GM21360 (cell line): ENCODE results near the gene LHX1.

ENCODE experiments used
- ATAC-seq: cut with Tn5 transposase; IDR thresholded peaks from one replicate; pipeline ENCODE4 v1.9.1; 2021; ENCODE audit warnings: mild to moderate bottlenecking, moderate library complexity; ENCODE audit not compliant: unreplicated experiment

LHX1 gene

DNA sequence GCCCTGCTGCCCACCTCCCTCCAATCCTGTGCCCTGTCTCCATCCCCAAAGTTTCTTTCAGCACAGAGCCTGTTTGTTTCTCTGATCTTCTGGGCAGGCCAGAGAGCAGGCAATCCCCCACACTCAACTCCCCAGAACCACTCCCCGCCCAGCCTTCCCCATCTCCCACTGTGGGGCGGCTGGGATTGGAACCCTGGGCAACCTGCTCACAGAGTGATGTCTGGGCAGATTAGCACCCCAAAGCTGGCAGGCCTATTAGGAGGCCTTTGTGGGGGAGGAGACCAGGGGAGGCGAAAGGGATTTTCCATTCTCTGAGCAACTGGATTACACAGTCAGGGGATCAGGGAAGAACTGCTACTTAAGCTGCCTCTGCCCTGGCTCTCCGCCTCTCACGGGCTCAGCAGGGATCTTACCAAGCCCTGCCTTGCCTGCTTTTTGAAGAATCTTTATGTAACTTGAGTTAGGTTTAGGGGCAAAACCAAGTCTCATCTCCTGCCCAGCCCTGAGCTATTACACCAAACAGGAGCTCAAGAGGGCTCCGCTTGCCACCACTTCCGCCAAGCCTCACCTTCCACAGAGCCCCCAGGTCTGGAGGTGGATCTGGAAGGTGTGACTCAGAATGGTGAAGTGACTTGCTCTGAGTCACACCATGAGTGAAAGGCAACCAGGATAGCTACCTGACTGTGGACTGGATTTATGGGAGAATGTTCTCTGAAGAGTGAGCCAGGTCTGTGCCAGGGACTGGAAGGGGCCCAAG is 16.0 kb upstream of the LHX1 start:
- no peak for ATAC-seq

DNA sequence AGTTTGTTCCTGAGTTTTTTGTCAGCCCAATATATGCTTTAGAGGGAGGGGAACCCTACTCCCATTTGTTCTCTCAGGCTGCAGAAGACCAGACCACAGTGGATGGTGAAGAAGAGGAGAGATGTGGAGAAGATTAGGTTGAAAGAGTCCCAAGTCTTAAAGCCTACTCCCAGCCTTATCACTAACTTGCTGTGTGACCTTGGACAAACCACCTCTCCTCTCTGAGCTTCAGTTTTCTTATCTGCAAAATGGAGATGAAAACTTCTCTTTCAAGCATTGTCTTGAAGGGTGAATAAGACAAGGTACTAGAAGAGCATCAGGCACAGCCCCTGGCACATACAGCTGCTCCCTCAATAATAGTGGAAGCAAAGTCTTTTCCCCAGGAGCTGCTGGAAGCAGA is 15.1 kb upstream of the LHX1 start:
- no peak for ATAC-seq

DNA sequence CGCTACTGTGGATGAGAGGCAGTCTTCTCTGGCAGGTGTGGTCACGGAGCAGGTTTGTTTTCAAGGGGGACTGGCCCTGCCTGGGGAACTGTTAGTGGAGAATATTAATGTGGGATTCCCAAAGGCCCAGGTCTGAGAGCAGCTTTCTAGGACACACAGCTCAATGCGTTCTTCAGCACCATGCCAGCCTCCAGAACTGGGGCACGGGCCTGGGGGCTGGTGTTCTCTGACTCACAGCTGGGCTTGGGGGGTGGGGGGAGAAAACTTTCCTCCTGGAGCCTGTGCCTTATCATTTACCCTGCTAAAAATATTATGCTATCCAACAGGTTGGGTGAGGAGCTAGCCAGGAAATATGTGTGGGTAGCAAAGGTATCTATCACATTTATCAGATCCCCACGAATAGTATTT is 13.5 kb upstream of the LHX1 start:
- no peak for ATAC-seq

DNA sequence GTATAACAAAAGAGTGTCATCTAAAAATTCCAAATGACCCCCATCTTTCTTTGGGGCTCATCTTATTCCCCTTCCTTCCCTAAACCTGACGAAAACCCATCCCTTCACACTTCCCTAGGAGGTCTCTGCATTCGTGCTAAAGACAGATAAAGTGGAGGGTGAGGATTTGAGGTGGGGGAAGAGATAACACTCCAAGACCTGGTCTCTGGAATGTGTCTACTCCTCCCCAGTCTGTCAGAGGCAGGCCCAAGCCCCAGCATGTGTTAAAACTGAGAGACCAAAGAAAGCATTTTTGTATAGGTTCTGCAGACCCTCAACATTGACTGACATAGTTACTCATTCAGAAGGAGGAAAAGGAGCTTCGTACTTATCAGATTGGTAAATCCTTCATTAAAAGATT is 11.0 kb upstream of the LHX1 start:
- no peak for ATAC-seq

DNA sequence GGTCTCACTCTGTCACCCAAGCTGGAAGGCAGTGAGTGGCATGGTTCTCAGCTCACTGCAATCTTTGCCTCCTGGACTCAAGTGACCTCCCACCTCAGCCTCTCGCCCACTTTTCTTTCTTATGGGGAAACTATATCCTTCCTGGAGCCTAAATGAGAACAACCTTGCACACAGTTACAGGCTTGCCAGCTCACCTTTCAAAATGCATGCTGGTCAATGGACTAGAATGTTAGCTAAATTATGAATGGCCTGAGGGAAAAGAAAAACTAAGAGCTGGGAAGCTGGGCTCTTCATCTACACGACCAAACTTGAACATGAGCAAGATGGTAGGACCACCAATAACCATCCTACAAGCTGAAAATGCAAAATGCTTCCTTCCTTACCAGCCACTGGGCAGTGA is 10.6 kb upstream of the LHX1 start:
- ATAC-seq, result no peak

DNA sequence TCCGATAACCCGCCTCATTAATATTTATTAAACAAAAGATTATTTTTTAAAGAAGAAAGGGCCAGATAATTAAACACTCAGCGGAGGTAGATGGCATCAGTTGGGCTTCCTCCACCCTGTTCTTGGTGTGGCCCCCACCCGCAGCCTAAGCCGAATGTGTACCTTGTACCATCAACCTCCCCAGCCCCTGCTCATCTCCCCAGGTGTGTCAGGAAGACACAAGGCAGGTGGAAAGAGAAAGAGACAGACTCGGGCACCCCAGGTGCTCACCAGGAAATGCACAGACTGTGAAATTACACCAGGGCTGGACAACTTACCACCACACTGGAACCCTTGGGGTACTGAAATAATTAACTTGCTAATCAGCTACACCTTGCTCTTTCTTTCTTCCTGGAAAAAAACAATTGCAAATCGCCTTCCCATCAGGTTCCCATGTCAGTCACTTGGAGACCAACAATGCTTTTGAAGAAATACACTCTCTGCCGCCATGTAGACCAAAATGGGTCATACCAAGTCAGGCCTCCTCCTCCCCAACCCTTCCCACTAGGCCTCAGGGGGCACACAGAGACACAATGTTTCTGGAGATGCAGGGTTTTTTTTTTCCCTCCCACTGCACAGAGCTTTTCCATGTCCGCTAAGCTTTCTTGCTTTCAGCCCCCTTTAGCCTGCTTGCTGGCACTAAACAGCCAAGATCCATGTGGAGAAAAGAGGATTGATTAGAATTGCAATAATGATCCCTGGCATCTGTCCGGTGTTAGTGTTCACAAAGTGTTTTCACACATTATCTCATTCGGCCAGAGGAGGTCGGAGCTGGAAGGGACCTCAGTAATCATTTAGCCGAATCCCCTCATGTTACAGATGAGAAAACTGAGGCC is 8.6 kb upstream of the LHX1 start:
- no peak for ATAC-seq

DNA sequence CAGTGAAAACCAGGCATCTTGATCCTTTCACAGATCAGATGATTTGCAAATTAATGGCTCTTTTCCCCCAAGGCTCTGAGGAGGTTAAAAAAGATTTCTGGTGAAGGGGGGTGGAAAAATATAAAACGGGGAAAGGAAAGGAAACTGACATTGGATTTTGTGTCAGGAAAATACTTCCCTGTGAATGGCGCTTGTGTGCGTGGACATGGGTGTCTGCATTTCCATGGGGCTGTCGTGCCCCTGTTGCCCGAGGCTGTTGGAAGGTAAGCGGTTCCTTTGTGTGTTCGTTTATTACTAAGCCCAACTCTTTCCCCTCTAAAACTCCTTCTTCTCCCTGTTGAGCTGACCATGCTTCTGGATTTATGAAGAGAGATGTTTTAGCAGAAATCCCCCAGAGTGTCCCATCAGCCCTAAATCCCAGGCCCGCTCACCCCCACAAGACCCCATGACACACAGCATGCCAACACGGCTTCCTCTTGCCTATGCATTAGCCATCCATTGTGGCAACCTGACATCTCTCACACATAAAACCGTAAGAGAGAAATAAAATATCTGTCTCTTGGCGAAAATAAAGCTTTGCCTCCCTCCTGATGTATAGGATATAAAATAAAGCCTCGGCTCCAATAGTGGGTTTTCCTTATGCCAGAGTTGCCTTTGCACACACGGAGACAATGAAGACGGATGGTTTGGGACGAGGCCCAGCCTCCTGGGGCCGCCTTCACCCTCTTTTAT is 7.3 kb upstream of the LHX1 start:
- ATAC-seq, result no peak

DNA sequence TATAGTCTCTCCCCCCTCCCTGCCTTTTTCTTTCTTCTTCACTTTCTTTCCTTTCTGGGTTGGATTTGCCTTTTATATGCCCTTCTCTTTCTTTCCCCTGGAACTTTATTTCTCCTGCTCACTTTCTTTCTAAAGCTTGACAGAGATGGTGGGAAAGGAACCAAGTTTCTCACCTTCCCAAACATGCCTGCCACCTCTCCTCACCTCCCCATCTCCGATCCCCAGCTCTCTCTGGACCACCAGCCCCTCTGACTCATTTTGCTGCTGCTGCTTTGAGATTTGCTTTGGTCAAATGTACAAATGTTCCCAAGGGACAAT is 6.7 kb upstream of the LHX1 start:
- ATAC-seq, result no peak

DNA sequence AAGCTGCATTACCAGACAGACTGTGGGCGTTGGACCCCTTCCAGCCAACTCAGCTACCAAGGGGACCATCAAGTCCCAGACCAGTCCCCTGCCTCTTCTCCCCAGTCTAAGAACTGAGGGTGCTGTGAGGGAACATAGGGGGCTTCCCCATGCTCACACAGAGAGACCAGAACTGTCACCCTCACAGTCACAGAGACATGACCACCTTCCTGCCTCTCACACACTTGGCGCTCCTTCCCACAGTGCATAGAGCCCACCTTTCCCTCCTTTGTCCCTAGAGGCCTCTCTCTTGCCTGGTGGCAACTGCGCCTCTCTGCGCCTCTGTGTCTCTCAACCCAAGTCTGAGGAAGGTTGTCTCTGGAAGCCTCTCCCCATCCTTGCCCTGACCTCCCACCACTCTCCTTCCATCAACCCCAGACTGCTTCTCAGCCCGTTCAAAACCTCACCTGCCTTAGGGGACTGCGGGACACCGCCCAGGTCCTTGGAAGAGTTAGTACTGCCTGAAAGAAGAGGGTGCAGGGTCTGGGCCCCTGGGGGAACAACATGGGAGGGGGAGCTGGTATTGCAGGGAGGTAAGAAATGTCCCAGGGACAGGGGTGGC is 6.1 kb upstream of the LHX1 start:
- ATAC-seq, result no peak

DNA sequence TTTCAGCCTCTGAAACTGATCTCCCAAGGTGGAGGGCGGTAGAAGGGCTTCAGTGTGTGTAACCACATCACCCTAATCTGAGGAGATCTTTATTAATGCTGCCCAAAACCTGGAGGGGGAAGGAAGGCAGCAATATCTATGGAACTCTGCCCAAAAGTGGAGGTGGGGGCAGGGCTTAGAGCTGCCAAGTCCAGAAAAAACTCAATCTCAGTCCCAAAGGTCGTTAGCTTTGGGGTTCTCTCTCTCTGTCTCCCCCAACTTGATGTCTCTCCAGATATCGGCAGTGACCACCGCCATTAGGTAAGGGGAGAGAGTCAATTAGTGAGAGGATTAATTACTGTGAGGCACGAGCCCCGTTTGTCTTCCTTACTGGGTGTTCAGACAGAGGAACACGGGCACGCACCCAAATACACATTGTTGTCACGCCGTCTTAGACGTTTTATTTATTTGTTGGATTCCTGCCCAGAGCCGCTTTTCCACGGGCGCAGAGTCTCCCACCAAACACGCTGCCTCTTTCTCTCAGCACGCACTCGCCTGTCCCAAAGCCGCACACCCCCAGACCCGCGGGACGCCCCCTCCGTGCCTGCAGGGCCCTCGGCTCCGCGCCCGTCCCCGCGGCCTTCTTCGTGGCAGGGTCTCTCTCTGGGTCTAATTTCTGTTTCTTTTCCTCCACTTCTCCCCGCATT is 5.4 kb upstream of the LHX1 start:
- no peak for ATAC-seq

DNA sequence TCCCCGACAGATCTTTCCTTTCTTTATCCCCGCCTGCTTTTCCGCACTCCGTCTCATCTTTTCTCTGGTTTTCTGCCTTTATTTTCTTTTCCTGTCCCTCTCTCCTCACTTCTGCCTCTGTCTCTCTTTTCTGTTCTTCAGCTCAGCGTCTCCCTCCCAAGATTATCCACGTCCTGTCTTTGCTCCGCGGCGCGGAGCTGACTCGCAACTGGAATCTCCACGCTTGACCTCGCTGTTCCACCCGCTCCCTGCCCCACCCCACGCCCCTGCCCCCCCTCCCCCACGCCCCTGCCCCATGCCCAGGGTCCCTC is 4.9 kb upstream of the LHX1 start:
- ATAC-seq, result no peak

DNA sequence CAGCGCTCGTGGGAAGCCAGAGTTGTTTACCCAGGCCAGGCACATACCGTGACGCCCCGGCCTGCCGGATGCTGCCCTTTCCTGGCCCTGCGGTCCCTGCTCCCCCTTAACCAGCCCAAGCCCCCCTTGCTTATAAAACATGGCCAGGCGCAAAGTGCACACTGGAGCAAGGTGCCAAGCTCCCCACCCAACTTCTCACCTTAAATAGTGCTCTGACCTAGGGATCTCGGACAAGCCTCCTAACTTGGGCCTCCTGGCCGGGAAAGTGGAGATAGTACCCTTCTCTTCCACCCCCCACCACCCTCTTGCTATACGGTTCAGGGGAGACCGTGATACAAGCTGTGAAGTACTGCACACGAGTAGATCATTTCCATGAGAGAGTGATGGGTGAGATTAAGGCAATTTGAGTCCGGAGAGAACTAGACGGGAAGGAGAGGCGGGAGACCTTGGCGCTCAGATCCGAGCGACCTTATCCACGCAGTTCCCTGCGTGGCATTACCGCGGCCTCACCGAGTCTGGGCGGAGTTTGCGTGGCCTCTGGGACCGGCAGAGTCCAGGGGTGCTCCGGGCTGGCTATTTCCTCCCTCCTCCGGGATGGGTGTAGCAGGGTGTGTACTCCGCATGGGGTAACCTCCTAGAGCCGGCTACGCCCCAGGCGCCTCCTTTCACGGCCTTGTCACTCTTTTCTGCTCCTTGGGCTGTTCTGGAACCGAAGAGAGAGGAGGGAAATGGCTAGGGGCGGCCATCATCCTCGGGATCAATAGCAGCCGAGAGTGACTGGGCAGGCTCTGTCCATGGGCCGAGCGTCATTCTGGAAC is 4.4 kb upstream of the LHX1 start:
- ATAC-seq, result no peak

DNA sequence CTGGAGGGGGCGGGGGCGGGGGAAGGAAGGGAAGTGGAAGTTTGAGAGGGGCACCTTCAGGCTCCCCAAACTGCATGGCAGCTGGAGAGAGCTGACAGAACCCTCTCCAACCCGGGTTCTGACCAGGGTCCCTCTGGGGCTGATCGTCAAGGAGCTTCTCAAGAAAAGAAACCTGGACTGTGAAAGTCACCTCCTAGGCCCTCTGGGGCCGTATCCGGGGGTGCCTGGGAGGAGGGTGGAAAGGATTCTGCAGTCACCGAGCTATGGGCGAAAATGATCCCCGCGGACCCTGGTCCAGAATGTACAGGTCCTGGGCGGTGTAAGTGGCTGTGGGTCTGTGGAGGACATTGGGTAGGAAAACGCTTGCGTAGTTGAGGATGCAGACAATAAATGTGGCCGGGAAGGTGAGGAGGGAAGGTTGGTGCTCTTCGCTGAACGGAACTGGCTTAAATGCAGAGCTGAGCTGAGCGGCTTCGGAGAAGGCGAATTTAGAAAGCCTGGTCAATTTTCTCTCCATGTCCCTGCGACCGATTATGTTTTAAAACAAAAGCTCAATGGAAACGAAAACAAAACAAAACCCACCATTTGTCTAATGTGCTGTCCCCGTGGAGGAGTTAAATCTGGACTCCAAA is 3.6 kb upstream of the LHX1 start:
- ATAC-seq, result no peak

DNA sequence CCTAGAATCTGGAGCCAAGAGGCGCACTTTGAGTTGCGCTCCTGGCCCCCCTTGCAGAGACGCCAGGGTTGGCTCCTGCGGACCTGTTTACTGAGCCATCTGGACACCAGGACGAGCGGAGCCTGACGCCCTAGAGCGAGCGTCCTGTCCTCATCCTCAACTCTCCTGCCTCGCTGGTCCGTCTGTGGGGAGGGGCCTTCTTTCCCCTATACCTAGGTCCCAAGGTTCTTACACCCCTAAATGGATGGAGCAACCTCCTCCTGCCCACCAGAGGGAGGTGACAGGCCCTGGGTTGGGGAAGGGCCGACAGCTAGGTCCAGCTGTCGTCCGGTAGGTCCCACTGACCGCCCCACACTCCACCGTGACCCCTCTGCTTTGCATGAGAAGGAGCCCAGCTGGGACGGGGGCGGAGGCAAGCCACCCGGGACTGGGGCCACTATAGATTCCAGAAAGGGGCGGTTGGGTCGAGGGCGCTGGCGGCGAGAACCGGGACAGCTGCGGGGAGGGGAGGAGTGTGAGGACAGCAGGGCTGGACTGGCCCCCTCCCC is 3.1 kb upstream of the LHX1 start:
- ATAC-seq, result no peak

DNA sequence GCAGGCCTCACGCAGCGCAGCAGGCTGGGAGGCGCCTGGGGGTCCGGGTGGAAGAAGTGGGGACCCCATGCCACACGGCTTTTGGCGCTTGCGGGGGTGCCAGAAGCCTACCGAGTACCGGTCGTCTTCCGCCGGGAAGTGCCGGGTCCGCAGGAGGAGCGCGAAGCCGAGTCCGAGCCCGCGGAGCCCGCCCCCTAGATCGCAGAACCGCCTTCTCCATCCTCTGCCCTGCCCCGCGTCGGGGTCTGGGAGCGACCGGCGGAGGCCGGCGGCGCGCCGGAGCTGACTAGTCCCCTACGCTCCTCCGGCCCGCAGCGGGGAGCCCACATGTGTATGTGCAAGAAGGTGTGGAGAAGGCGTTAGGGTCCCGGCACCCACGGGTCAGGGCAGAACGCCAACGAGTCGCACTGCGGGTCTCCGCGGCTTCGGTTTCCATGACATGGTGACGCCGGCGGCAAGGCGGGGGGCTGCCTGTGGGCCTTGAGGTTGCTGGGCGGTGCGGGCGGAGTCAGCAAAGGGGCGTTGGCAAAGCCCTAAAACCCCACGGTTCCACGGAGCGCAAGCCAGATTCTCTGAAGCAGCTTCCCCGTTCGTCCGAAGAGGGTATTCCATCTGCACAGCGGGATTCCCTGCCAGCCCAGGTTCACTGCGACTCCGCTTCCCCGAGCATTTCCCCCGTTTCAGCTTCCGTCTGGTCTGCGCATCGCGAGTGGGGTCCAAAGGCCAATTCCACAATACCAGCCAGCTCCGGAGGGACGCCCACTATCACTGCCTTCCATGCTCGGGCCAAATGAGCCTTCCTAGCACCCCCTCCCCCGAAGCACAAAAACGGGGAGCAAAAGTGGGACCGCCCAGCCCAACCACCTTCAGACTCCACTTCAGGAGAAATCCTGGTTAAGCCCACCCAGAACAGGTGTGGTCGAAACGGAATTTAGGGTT is 2.3 kb upstream of the LHX1 start:
- no peak for ATAC-seq

DNA sequence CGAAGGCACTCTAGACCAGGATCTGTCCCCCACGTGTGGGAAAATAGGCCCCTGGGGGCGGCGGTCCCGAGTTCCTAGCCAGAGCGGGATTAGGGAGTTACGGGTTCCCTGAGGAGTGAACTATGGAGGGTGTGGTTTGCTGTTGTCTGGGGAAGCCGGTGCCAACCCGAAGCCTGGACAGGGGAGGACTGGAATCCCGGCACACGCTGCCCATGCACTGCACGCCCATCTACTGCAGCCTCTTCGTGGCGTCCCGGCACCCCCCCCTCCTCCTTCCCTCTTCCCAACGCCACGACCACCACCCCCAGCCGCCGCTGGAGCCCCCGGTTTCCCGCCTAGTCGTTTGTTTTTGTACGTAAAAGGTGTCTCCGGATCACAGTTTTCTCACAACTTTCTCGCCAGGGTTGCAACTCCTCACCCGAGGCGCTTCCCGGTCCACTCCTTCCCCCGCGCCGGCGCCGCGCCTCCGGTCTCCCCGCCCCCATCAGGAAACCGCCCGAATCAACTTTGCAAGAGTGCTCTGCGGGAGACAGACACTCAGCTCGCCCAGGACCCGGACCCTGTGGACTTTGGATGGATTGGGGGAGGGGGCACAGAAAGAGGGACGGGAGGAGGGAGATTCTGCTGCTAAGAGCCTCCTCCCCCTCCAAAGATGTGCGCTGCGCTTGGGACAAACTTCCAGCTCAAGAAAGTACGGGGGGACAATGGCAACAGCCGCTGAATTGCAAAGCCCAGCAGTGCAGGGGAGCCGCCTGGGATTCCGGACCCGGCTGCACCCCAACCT is 1.4 kb upstream of the LHX1 start:
- ATAC-seq, result no peak

DNA sequence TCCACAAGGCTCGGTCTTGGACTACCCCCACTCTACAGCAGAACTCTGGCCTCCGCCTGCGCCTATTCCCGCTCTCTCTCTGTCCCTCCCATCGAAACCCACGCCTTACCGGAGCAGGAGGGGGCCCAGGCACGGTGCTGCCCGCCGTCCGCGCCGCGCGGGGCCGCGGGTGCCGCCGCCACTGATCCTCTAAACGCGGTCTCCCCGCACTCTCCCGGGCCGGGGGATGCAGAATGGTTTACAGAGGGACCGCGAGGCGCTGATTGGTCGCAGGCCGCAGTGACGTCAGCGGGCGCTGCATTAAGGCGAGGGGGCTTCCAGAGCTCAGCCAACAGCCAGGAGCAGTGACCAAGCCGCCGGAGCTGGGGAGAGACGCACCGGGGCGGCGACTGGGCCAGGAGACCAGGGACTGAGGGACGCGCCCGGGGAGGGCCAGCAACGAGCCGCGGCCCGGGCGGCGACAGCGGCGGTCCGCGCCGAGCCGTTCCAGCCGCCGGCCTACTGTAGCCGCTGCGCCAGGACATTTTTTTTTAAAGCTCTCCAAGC is 747 bp upstream of the LHX1 start:
- ATAC-seq, result no peak
